Spleen (tissue), 11 donors: Measurements from ENCODE around the gene CXCL1. TPM values are rescaled to one million over a fixed set of nuclear protein-coding genes. Genes with fewer than 3 reads are reported as not detected.

Source experiments
- DNase-seq: peaks from one replicate; pipeline ENCODE4 v3.0.0-alpha.2; 2020
- H3K27ac ChIP-seq, 8 donors: fragments of 200-600 bp; sonication (generic) in 7 of 8; 1 replicate in 4 of 8; 2 replicates in 4 of 8; pipeline versions ENCODE4 v1.5.0 to v1.8.0; 2016 to 2021; ENCODE audit warnings: inconsistent platforms in 4 of 8, mild to moderate bottlenecking in 4 of 8, moderate library complexity in 1 of 8
- H3K27me3 ChIP-seq, 7 donors: fragments of 200-600 bp; sonication (generic) in 6 of 7; replicated peaks in 1 of 7; 1 replicate in 4 of 7; 2 replicates in 3 of 7; pipeline versions ENCODE4 v1.5.0 to v1.8.0; 2016 to 2021; ENCODE audit warnings: inconsistent platforms in 3 of 7, mild to moderate bottlenecking in 1 of 7
- H3K36me3 ChIP-seq, 6 donors: fragments of 200-600 bp; sonication (generic) in 5 of 6; 1 replicate in 4 of 6; 2 replicates in 2 of 6; pipeline versions ENCODE4 v1.5.0 to v1.8.0; 2016 to 2021; ENCODE audit warnings: inconsistent platforms in 2 of 6
- H3K4me1 ChIP-seq, 6 donors: fragments of 200-600 bp; sonication (generic) in 5 of 6; 1 replicate in 3 of 6; 2 replicates in 3 of 6; pipeline versions ENCODE4 v1.5.0 to v1.8.0; 2016 to 2021; ENCODE audit warnings: inconsistent platforms in 3 of 6
- H3K4me3 ChIP-seq, 8 donors: fragments of 200-600 bp; sonication (generic) in 7 of 8; 1 replicate in 4 of 8; 2 replicates in 4 of 8; pipeline versions ENCODE4 v1.5.0 to v1.8.0; 2016 to 2021; ENCODE audit warnings: inconsistent platforms in 4 of 8, mild to moderate bottlenecking in 4 of 8, moderate library complexity in 2 of 8
- H3K9me3 ChIP-seq, 8 donors: fragments of 200-600 bp; sonication (generic) in 7 of 8; 1 replicate in 4 of 8; 2 replicates in 4 of 8; pipeline versions ENCODE4 v1.5.0 to v1.8.0; 2016 to 2021; ENCODE audit warnings: inconsistent platforms in 4 of 8
- CTCF ChIP-seq, 11 experiments: fragments of 200-600 bp in 7 of 11; fragments of 450-650 bp in 4 of 11; sonication (generic) in 4 of 11; IDR thresholded peaks in 8 of 11; conservative IDR thresholded peaks in 3 of 11; 1 replicate in 7 of 11; 2 replicates in 4 of 11; pipeline versions ENCODE4 v1.4.0 to v1.8.0; 2016 to 2021; ENCODE audit warnings: antibody characterized with exemption in 11 of 11, inconsistent platforms in 4 of 11, mild to moderate bottlenecking in 1 of 11
- POLR2A ChIP-seq, 3 donors: fragments of 450-650 bp; IDR thresholded peaks; one replicate each; pipeline ENCODE4 v1.5.1; 2017; ENCODE audit warnings: antibody characterized with exemption in 3 of 3, mild to moderate bottlenecking in 1 of 3
- POLR2AphosphoS5 ChIP-seq, 3 donors: sonication (generic); formaldehyde crosslinking; IDR thresholded peaks; one replicate each; pipeline ENCODE4 v1.5.1; 2017; ENCODE audit warnings: antibody characterized with exemption in 3 of 3
- WGBS, 5 donors: extraction: QIAGEN DNeasy Blood & Tissue Kit in 3 of 5; methylation state at CpG; one replicate each; pipeline versions ENCODE4 v1.1.5 to v1.1.7; 2013 to 2018; 5-methylcytosine and 5-hydroxymethylcytosine counted together
- intact Hi-C: fragments of 100-400 bp; cut with DNase I; formaldehyde crosslinking; loops from one replicate; pipeline ENCODE4 v1.15.0; 2023; ENCODE audit warnings: low total_unique reads
- polyA plus RNA-seq, 3 donors: library from polyadenylated mRNA; stranded (reverse); fragments of 200-250 nt; gene quantifications; one replicate each; pipeline ENCODE4 v1.2.1, GENCODE V29; 2013
- total RNA-seq, 7 donors: library from RNA; depleted of rRNA in 3 of 7; stranded (reverse); fragments of >200 nt in 3 of 7; fragmentation: NEBNext Ultra II Directional in 4 of 7; extraction: Animal tissue kit (Norgen Biotek cat#: 25700) in 4 of 7; gene quantifications; one replicate each; pipeline versions ENCODE4 v1.1.0 to v1.2.1, GENCODE V29; 2016 to 2021
- donor health status: healthy with polysubstance abuse.
- donor health status: DM: no; HTN: no; CAD: no; lungs with moderate emphysema.
- donor health status: DM: no; HTN: no; CAD: no.
- donor health status: Bipolar disorder and iron deficiency.
- donor health status: healthy.
- donor health status: DM: no; HTN: no; CAD: no.
- donor health status: DM: yes; HTN: yes; CAD: no.

CXCL1 gene
- total and polyA plus RNA-seq, 10 donors = 40.9 to 208 (median 154) TPM

- 45 to 84% (median 76%) methylated on average over 1 of the region's 1 CpG for whole genome bisulfite sequencing, 5 donors
- TF ChIP-seq POLR2A (IDR thresholded peaks at IDR 0.05) (no peak), POLR2AphosphoS5 (IDR thresholded peaks at IDR 0.05) (no peak), CTCF (IDR thresholded peaks at IDR 0.05 in 8 of 11, conservative IDR thresholded peaks at IDR 0.05 in 3 of 11) (no peak)
- H3K27me3 ChIP-seq = peaks cover 0 to 17% (median 0%) of the 10 kb centered on the region in 7 donors
Measured at GRCh38 chr4:73832651-73833237, 36.4 kb upstream of the CXCL1 start.

GRCh38 chr4:73836373-73837279 lies 32.6 kb upstream of the CXCL1 start, which contains the start of gene CXCL6:
TSS of gene CXCL6 (plus strand) at chr4:73836678. CDS start at chr4:73836751, 73 bp downstream.
- Histone ChIP-seq H3K36me3 (no peaks in the 10 kb centered on the region), H3K27ac (peak within 1 kb of the TSS; percentile 27 to 91 (median 86)), H3K27me3 (peaks cover 0 to 19% (median 0%) of the 10 kb centered on the region in 7 donors), H3K9me3 (peaks cover 0 to 3% (median 0%) of the 10 kb centered on the region in 8 donors), H3K4me3 (peak within 1 kb of the TSS; percentile 20 to 67 (median 36)), H3K4me1 (peaks cover 0 to 8% (median 0%) of the 10 kb centered on the region in 6 donors)
- WGBS, 5 donors = 4 to 9% (median 4%) methylated on average over 35 to 41 of the region's 41 CpGs
- TF ChIP-seq POLR2A (IDR thresholded peaks at IDR 0.05) = no peak
- TF ChIP-seq POLR2AphosphoS5 (IDR thresholded peaks at IDR 0.05) = peak in 2 of 3 donors; percentile 49 to 59
- intact Hi-C loops = no loop called here
- DNase-seq = peak; percentile 84

More at GRCh38 chr4:73832651-73833237, 36.4 kb upstream of the CXCL1 start:
- Histone ChIP-seq H3K4me3 (no peak overlapping the region), H3K36me3 (no peaks in the 10 kb centered on the region), H3K9me3 (peaks cover 0 to 3% (median 0%) of the 10 kb centered on the region in 8 donors), H3K27ac (peak overlapping the region in 3 of 8 donors; percentile 49 to 58 (median 51)), H3K4me1 (peaks cover 0 to 8% (median 0%) of the 10 kb centered on the region in 6 donors)
- intact Hi-C loops = no loop called here
- DNase-seq = no peak

- Histone ChIP-seq H3K9me3 (peaks cover 0 to 3% (median 0%) of the 10 kb centered on the region in 8 donors), H3K27ac (peak overlapping the region in 6 of 8 donors; percentile 7 to 91 (median 34)), H3K4me3 (peak overlapping the region in 5 of 8 donors; percentile 26 to 67 (median 39)), H3K4me1 (peaks cover 0 to 10% (median 2%) of the 10 kb centered on the region in 6 donors), H3K27me3 (peaks cover 0 to 19% (median 0%) of the 10 kb centered on the region in 7 donors), H3K36me3 (no peaks in the 10 kb centered on the region)
- TF ChIP-seq CTCF (IDR thresholded peaks at IDR 0.05 in 8 of 11, conservative IDR thresholded peaks at IDR 0.05 in 3 of 11) (no peak), POLR2AphosphoS5 (IDR thresholded peaks at IDR 0.05) (no peak), POLR2A (IDR thresholded peaks at IDR 0.05) (no peak)
- WGBS, 5 donors = 70 to 82% (median 74%) methylated on average over 5 of the region's 5 CpGs
- intact Hi-C loops = no loop called here
- DNase-seq = no peak
Measured at GRCh38 chr4:73839071-73839470, 30.1 kb upstream of the CXCL1 start.

- Histone ChIP-seq H3K36me3 (no peaks in the 10 kb centered on the region), H3K4me3 (peak overlapping the region in 2 of 8 donors; percentile 52 to 67), H3K4me1 (peaks cover 0 to 14% (median 3%) of the 10 kb centered on the region in 6 donors), H3K9me3 (peaks cover 0 to 3% (median 0%) of the 10 kb centered on the region in 8 donors), H3K27me3 (peaks cover 0 to 19% (median 0%) of the 10 kb centered on the region in 7 donors), H3K27ac (peak overlapping the region in 3 of 8 donors; percentile 4 to 81 (median 11))
- DNase-seq = no peak
- WGBS, 5 donors = 82 to 92% (median 87%) methylated on average over 3 of the region's 3 CpGs
- TF ChIP-seq POLR2AphosphoS5 (IDR thresholded peaks at IDR 0.05) (no peak), POLR2A (IDR thresholded peaks at IDR 0.05) (no peak), CTCF (IDR thresholded peaks at IDR 0.05 in 8 of 11, conservative IDR thresholded peaks at IDR 0.05 in 3 of 11) (no peak)
- intact Hi-C loops = no loop called here
Measured at GRCh38 chr4:73839715-73840114, 29.5 kb upstream of the CXCL1 start.
